Astrocyte (in vitro differentiated cells and primary cell): ENCODE data around the gene EHD1.

Experiments used
- CTCF ChIP-seq: IDR thresholded peaks from 2 replicates; pipeline ENCODE4 v1.5.1; 2011; ENCODE audit warnings: low read depth, mild to moderate bottlenecking, inconsistent platforms, low read length, moderate library complexity; ENCODE audit not compliant: insufficient read depth
- EZH2 ChIP-seq: IDR thresholded peaks from 2 replicates; pipeline ENCODE4 v1.6.1; 2012; ENCODE audit warnings: mild to moderate bottlenecking, low read length, inconsistent platforms; ENCODE audit not compliant: insufficient read depth

- TF ChIP-seq CTCF, result no peak
- TF ChIP-seq EZH2, result no peak
Observed at GRCh38 chr11:64888729-64889511, 10.5 kb upstream of the EHD1 start.
